Measurements from ENCODE around the gene GATB. TPM values are rescaled to one million over a fixed set of nuclear protein-coding genes. Genes with fewer than 3 reads are reported as not detected.
A peak's percentile ranks its signal among the peaks of the same experiment; 100 is the strongest.

Gene GATB
- total and polyA plus RNA-seq, 10 donors, result 12.6 to 22.7 (median 17.8) TPM

DNA sequence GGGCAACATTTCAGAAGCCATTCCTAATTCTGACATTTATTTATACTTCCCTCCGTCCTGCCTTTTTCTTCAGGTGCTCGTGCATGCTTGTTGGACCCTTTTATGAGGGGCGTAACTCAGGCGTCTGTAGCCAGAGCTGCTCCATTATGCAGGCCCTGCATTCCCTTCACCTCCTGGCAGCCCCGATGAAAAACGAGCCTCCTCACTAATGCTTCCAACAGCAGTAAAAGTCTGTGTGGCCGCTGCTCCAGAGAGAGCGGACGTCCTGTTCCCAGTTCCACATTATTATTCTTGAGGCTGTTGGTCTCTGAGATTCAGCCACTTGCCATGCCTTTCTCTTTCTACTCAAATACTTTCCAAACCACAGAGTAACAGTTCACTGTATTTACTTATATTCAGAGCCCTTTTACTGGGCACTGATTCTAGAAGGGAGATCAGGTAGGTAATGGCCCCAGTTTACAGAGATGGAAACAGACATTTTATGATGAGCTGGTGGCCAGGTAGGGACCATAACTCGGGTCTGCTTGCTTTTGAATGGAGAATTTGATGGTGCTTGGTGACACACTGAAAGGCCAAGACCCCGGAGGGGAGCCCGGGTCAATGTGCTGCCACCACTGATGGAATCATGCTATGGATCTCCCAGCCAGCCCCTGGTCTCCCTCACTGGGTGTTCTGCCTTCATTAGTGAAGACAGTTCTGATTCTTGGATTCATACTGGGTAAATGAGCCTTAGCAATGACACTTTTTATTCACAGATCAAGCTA lies 101.0 kb downstream of the GATB start:
- no peak for TF ChIP-seq POLR2A (IDR thresholded peaks at IDR 0.05)
- TF ChIP-seq, protein P1, sequence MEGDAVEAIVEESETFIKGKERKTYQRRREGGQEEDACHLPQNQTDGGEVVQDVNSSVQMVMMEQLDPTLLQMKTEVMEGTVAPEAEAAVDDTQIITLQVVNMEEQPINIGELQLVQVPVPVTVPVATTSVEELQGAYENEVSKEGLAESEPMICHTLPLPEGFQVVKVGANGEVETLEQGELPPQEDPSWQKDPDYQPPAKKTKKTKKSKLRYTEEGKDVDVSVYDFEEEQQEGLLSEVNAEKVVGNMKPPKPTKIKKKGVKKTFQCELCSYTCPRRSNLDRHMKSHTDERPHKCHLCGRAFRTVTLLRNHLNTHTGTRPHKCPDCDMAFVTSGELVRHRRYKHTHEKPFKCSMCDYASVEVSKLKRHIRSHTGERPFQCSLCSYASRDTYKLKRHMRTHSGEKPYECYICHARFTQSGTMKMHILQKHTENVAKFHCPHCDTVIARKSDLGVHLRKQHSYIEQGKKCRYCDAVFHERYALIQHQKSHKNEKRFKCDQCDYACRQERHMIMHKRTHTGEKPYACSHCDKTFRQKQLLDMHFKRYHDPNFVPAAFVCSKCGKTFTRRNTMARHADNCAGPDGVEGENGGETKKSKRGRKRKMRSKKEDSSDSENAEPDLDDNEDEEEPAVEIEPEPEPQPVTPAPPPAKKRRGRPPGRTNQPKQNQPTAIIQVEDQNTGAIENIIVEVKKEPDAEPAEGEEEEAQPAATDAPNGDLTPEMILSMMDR (IDR thresholded peaks at IDR 0.05 in 8 of 11, conservative IDR thresholded peaks at IDR 0.05 in 3 of 11), result no peak
- no peak for TF ChIP-seq POLR2AphosphoS5 (IDR thresholded peaks at IDR 0.05)
- Histone ChIP-seq H3K27ac (peak overlapping the region in 2 of 8 donors; percentile 48 to 69), H3K36me3 (no peaks in the 10 kb centered on the region), H3K27me3 (replicated peaks in 1 of 7) (no peaks in the 10 kb centered on the region), H3K4me1 (peaks cover 0 to 9% (median 6%) of the 10 kb centered on the region in 6 donors), H3K4me3 (no peak overlapping the region), H3K9me3 (no peaks in the 10 kb centered on the region)
- no peak for DNase-seq
- intact Hi-C loops (cut with DNase I; ENCODE audit: low total_unique reads), result no loop called here
- 71 to 82% (median 75%) methylated on average over 12 of the region's 12 CpGs for WGBS, 5 donors

DNA sequence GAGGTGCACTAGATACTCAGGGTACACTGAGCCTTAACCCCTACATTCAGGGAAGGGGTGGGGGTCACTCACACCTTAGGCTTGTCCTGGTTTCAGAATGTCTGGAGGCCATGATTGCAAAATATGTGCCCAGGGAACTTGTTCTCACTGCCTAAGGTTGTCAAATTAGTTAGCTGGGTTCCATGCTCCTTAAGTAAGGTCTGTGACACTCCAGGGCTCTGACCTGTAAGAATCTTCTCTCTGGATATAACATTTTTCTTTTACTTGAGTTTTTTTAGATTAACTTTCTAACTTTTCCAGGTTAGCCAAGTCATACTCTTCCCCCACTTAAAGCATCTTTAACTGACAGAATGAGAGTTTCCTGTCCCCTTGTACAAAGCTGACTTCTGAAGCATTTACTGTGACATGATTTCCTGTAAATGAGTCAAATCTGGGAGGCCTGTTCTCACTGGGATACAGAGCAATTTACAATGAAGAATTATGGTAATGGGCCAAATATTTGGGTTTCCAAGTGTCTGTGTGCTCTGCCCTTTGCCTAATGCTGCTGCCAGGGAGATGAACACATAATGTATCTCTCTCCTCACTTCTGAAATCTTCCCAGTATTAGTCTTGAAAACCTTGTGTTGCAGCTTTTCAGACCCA lies 101.7 kb downstream of the GATB start:
- intact Hi-C loops (cut with DNase I; ENCODE audit: low total_unique reads), result no loop called here
- no peaks in the 10 kb centered on the region for H3K27me3 ChIP-seq (replicated peaks in 1 of 7)
- DNase-seq, result no peak
- no peaks in the 10 kb centered on the region for H3K9me3 ChIP-seq
- H3K4me1 ChIP-seq, result peaks cover 0 to 9% (median 6%) of the 10 kb centered on the region in 6 donors
- no peak overlapping the region for H3K4me3 ChIP-seq
- no peaks in the 10 kb centered on the region for H3K36me3 ChIP-seq
- peak overlapping the region in 4 of 8 donors; percentile 2 to 69 (median 42) for H3K27ac ChIP-seq
- TF ChIP-seq, protein P1 (IDR thresholded peaks at IDR 0.05 in 8 of 11, conservative IDR thresholded peaks at IDR 0.05 in 3 of 11), result no peak
- TF ChIP-seq POLR2A (IDR thresholded peaks at IDR 0.05) (no peak), POLR2AphosphoS5 (IDR thresholded peaks at IDR 0.05) (no peak)

DNA sequence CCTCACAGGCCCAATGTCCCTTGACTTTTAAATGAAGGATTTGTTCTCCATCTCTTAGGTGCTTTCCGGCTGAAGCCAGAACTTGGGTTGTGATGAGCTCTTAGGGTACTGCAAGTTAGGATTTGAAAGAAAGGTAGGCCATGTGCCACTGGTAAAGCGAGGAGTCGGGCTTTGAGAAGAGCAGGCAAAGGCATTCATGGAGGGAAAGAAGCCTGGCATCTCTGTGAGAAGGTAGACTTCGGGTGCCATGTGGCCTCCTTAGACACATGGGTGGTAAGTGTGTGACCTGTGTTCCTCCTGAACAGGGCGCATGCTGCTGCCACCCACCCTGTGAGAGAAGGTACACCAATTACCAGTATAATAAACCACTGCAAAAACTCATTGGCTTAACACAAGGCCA lies 102.9 kb downstream of the GATB start:
- Histone ChIP-seq H3K27ac (no peak overlapping the region), H3K9me3 (no peaks in the 10 kb centered on the region)
- DNase-seq, result no peak

More for the DNA sequence above, 102.9 kb downstream of the GATB start:
- WGBS, 5 donors, result 92 to 98% (median 97%) methylated on average over 5 of the region's 5 CpGs
- Histone ChIP-seq H3K27me3 (replicated peaks in 1 of 7) (no peaks in the 10 kb centered on the region), H3K4me1 (peaks cover 0 to 9% (median 6%) of the 10 kb centered on the region in 6 donors), H3K36me3 (no peaks in the 10 kb centered on the region), H3K4me3 (no peak overlapping the region)
- TF ChIP-seq POLR2A (IDR thresholded peaks at IDR 0.05), result no peak
- TF ChIP-seq POLR2AphosphoS5 (IDR thresholded peaks at IDR 0.05), result no peak
- TF ChIP-seq, protein P1 (IDR thresholded peaks at IDR 0.05 in 8 of 11, conservative IDR thresholded peaks at IDR 0.05 in 3 of 11), result no peak
- intact Hi-C loops (cut with DNase I; ENCODE audit: low total_unique reads), result no loop called here
